Activated CD4-positive, alpha-beta T cell treated with anti-CD3 and anti-CD28 coated beads for 4 hours (primary cell): ENCODE results near the gene ACIN1.

Experiments
- DNase-seq, 2 donors: peaks; one replicate each; pipeline ENCODE4 v3.0.0-alpha.2; 2020

ACIN1 gene

DNA sequence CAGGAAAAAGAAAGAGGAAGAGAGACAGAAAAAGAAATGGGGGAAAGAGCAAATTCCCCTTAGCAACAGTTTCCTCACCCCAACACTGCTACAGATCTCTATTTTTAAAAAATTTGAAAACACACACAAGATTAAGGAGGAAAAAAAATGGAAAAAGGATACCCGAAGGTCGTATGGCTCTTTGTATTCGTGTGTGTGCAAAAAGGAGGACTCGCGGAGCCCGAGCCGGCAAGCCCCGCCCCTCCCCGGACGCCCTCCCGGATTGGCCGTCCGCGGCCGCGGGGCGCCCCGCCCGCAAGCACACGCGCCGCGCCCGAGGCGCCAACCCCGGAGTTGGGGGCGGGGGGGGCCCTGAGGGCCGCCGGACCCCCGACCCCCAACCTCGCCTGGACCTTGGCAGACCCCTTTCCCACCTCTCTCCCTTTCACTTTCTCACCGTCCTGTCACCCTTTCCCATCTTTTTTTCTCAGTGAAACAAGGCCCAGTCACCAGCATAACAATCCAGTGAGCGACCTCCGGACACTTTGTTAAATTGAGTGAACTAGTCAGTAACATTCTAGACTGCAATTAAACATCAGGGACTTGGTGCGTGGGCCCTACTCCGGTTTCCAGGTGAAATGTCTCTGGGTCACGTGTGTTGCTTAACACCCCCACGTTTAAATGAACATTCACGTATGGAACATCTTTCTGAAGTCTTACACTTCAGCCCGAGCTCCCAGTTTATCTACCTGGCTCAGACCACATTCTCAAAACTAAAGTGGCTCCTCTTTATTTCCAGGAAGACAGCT is 84.8 kb downstream of the ACIN1 start, which contains the start of gene C14orf93:
Gene C14orf93 (minus strand): TSS at position 205 of the 788 bp plus-strand sequence. CDS start 11,120 bp downstream, outside the sequence.
- DNase-seq = peak; percentile 76 to 81

DNA sequence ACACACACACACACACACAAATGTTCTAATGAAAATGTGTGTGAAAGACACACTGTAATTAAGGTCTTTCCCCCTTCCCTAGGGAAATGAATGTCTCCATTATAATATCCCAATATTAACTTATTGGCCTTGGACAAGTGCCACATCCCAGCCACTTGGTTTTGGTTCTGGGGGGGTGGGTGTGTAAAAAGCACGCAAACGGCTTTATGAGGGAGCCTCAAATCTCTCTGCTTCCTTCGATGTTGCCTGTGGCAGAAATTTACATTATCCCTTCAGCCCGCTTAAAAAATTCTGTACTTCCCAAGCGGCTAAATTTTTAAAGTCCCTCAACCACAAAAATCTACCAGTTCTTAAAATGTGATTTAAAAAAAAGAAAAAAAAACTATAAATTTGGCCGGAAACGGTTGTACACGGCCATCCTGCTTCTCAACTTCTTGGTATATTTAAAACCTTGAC is 85.4 kb downstream of the ACIN1 start:
- DNase-seq = no peak

DNA sequence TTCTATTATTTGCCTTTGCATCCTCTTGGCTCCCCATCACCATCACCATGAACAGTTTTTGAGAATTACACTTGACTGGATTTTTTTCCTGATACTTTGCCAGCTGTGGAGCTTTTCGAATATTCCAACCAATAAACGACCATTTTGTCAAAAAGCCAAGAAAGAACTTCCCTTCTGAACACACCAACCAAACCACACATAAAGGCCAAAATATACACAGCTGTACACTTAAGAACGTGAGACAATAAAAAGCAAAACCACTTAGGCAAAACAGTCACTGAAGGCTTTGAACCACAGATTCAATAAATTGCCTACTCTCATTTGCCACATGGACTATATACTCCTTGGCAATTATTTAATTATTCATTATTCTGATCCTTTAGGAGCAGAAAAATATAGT is 86.1 kb downstream of the ACIN1 start:
- DNase-seq = no peak
